Osteocyte (in vitro differentiated cells): Measurements from ENCODE around the gene ATP8B4. TPM values are rescaled to one million over a fixed set of nuclear protein-coding genes. Genes with fewer than 3 reads are reported as not detected.

Experiments used
- DNase-seq: peaks from one replicate; pipeline ENCODE4 v3.0.0; 2021; ENCODE audit warnings: mixed read lengths; ENCODE audit not compliant: unreplicated experiment; ENCODE audit errors: extremely low spot score
- H3K27ac Mint-ChIP-seq: one replicate; pipeline ENCODE4 v1.8.0; 2021; ENCODE audit warnings: mild to moderate bottlenecking, mixed read lengths; ENCODE audit not compliant: unreplicated experiment
- H3K27me3 Mint-ChIP-seq: one replicate; pipeline ENCODE4 v1.8.0; 2021; ENCODE audit warnings: mixed read lengths; ENCODE audit not compliant: unreplicated experiment
- H3K36me3 Mint-ChIP-seq: one replicate; pipeline ENCODE4 v1.8.0; 2021; ENCODE audit warnings: mixed read lengths; ENCODE audit not compliant: unreplicated experiment
- H3K4me1 Mint-ChIP-seq: one replicate; pipeline ENCODE4 v1.8.0; 2021; ENCODE audit warnings: mixed read lengths; ENCODE audit not compliant: unreplicated experiment
- H3K4me3 Mint-ChIP-seq: one replicate; pipeline ENCODE4 v1.8.0; 2021; ENCODE audit warnings: mild to moderate bottlenecking, moderate library complexity, mixed read lengths; ENCODE audit not compliant: unreplicated experiment
- H3K9me3 Mint-ChIP-seq: one replicate; pipeline ENCODE4 v1.8.0; 2021; ENCODE audit warnings: mixed read lengths; ENCODE audit not compliant: unreplicated experiment
- total RNA-seq: library from RNA; stranded (reverse); gene quantifications from 2 replicates; pipeline ENCODE4 v1.2.1, GENCODE V29; 2021
- TF ChIP-seq, protein P1 (sequence below): fragments of 200-600 bp; sonication (generic); IDR thresholded peaks from 2 replicates; pipeline ENCODE4 v1.5.0; 2021; ENCODE audit warnings: antibody characterized with exemption, mild to moderate bottlenecking, moderate library complexity

ATP8B4 gene
- total RNA-seq, 1 donor from 2014 or later, result not detected

DNA sequence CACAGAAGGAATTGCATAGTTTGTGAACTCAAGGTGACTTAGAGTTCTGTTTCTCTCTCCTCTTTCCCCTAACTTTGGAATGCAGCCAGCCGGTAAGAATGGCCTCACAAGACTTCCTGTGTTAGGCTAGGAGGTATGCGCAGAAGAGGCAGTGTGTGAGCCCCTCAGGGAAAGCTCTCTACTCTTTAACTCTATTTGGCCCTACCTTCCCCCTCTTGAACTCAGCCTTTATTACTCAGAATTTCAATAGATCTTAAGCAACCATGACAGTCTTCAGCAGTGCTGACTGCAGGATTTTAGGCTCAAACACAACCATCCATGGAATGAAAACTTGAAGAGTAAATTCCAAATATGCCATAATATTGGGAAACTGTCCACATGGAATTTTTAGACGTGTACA lies 288.6 kb downstream of the ATP8B4 start:
- no peaks in the 10 kb centered on the region for H3K27me3 Mint-ChIP-seq
- H3K9me3 Mint-ChIP-seq, result peaks cover 4% of the 10 kb centered on the region
- H3K27ac Mint-ChIP-seq, result no peak overlapping the region
- no peak overlapping the region for H3K4me3 Mint-ChIP-seq
- peaks cover 16% of the 10 kb centered on the region for H3K4me1 Mint-ChIP-seq
- no peak for DNase-seq
- H3K36me3 Mint-ChIP-seq, result no peaks in the 10 kb centered on the region
- TF ChIP-seq, protein P1, sequence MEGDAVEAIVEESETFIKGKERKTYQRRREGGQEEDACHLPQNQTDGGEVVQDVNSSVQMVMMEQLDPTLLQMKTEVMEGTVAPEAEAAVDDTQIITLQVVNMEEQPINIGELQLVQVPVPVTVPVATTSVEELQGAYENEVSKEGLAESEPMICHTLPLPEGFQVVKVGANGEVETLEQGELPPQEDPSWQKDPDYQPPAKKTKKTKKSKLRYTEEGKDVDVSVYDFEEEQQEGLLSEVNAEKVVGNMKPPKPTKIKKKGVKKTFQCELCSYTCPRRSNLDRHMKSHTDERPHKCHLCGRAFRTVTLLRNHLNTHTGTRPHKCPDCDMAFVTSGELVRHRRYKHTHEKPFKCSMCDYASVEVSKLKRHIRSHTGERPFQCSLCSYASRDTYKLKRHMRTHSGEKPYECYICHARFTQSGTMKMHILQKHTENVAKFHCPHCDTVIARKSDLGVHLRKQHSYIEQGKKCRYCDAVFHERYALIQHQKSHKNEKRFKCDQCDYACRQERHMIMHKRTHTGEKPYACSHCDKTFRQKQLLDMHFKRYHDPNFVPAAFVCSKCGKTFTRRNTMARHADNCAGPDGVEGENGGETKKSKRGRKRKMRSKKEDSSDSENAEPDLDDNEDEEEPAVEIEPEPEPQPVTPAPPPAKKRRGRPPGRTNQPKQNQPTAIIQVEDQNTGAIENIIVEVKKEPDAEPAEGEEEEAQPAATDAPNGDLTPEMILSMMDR, result no peak

DNA sequence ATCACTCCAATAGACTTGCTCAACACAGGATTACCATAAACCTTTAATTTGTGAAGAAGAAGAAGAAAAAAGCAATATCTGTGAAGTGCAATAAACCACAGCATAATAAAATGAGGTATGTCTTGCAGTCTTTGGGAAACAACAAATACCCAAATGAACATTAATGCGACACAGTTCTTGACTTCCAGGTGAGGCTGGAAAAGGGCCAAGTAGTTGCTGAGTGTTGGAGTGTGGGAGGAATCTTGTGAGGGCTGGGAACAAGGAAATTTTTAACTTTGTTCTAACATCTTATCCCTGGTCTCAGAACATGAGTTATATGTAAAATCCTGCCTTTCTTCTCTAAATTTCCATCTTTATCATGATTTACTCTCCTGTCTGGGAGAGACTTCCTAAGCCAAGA lies 291.7 kb downstream of the ATP8B4 start:
- TF ChIP-seq, protein P1, result no peak
- H3K4me1 Mint-ChIP-seq, result peaks cover 16% of the 10 kb centered on the region
- H3K4me3 Mint-ChIP-seq, result no peak overlapping the region
- H3K9me3 Mint-ChIP-seq, result peaks cover 4% of the 10 kb centered on the region
- H3K36me3 Mint-ChIP-seq, result no peaks in the 10 kb centered on the region
- no peak overlapping the region for H3K27ac Mint-ChIP-seq
- H3K27me3 Mint-ChIP-seq, result no peaks in the 10 kb centered on the region
- no peak for DNase-seq

DNA sequence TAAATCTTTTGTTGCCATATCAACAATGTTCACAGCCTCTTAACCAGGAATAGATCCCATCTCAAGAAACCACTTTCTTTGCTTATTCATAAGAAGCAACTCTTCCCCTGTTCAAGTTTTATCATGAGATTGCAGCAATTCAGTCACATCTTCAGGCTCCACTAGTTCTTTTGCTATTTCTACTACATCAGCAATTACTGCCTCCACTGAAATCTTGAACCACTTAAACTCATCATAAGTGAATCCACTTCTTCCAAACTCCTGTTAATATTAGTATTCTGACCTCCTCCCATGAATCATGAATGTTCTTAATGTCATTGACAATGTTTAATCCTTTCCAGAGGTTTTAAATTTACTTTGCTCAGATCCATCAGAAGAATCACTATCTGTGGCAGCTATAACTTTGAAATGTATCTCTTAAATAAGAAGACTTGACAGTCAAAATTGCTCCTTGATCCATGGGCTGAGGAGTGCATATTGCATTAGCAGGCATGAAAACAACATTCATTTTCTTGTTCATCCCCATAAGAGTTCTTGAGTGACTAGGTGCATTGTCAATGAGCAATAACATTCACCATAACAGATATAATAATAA lies 292.3 kb downstream of the ATP8B4 start:
- TF ChIP-seq, protein P1, result no peak
- H3K27me3 Mint-ChIP-seq, result no peaks in the 10 kb centered on the region
- peaks cover 11% of the 10 kb centered on the region for H3K4me1 Mint-ChIP-seq
- DNase-seq, result no peak
- no peaks in the 10 kb centered on the region for H3K36me3 Mint-ChIP-seq
- H3K9me3 Mint-ChIP-seq, result peaks cover 4% of the 10 kb centered on the region
- H3K27ac Mint-ChIP-seq, result no peak overlapping the region
- H3K4me3 Mint-ChIP-seq, result no peak overlapping the region

DNA sequence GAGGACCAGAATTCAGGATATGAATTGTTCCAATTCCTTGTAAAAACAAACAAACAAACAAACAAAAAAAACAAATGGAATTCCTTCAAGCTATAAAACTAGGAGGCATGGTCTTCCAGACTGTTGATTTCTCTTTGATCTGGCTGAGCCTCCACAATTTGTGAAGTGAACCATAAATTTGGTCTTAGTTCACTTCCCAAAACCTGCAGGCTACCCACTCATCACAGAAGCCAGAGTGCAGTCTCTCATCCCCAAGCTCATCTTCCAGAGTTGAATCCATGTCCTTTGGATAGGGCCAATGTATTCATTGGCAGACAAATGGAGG lies 294.3 kb downstream of the ATP8B4 start:
- no peak overlapping the region for H3K4me3 Mint-ChIP-seq

DNA sequence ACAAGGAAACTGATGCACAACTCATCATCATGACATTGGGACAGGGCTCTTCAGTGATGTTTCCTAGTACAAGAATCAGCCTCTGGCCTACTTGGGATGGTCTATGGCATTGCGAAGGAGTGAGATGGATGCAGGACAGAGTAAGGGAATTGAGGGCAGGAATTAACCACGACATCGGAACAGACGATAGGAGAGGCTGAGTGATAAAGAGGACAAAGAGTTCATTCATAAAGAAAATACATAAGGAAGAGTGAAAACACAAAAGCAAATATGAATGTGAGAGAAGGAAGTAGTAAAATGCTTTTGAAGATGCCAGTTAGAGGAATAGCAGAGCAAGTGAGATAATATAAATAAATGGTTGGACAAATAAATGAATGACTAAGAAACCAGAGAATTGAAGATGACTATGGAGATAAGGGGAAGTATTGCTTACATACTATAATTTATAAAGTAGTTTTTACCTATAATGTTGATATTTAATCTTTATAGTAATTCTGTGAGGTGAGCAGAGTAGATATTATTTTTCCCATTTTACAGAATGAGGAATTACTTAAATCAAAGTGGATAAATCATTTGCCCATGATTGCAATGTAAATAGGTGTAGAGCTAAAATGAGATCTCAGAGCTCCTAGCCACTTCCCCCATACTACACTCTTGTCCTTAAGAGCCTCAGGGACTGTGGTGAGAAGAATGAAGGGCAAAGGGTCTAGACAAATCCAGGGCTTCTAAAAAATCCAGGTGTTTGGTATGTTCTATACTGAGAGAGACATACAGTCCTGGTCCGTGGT lies 294.9 kb downstream of the ATP8B4 start:
- H3K27me3 Mint-ChIP-seq, result no peaks in the 10 kb centered on the region
- peaks cover 4% of the 10 kb centered on the region for H3K9me3 Mint-ChIP-seq
- TF ChIP-seq, protein P1, result no peak

More for the DNA sequence above, 294.3 kb downstream of the ATP8B4 start:
- TF ChIP-seq, protein P1, result no peak
- H3K9me3 Mint-ChIP-seq, result peaks cover 4% of the 10 kb centered on the region
- H3K27me3 Mint-ChIP-seq, result no peaks in the 10 kb centered on the region
- no peak overlapping the region for H3K27ac Mint-ChIP-seq
- no peaks in the 10 kb centered on the region for H3K36me3 Mint-ChIP-seq
- DNase-seq, result no peak
- no peaks in the 10 kb centered on the region for H3K4me1 Mint-ChIP-seq

More for the DNA sequence above, 294.9 kb downstream of the ATP8B4 start:
- no peak for DNase-seq
- Mint-ChIP-seq H3K4me1 (no peaks in the 10 kb centered on the region), H3K27ac (no peak overlapping the region), H3K36me3 (no peaks in the 10 kb centered on the region), H3K4me3 (no peak overlapping the region)
